NCI-H2107 treated with DMSO at 0.1 percent for 48 hours (cell line): ENCODE data around the gene ANKS1A.
"Not testable (repeated sequence)": the region's sequence is repeated elsewhere in the genome, so short reads cannot be mapped to it uniquely, and the experiment has no call there.

Experiments used
- DNase-seq: peaks from one replicate; lab custom pipeline; 2025; ENCODE audit not compliant: unreplicated experiment; lab: John Stamatoyannopoulos, UW

Gene ANKS1A

GRCh38 chr6:34888874-34889555, at the start of gene ANKS1A:
TSS of gene ANKS1A (plus strand) at chr6:34889255. CDS start at chr6:34889403, 148 bp downstream.
- DNase-seq, result peak; percentile 18

GRCh38 chr6:34839666-34840352, 49.2 kb upstream of the ANKS1A start:
- no peak for DNase-seq

GRCh38 chr6:34849066-34849465, 40.0 kb upstream of the ANKS1A start:
- DNase-seq, result not testable (repeated sequence)

GRCh38 chr6:34851361-34851760, 37.7 kb upstream of the ANKS1A start:
- DNase-seq, result no peak

- DNase-seq, result no peak
Measured at GRCh38 chr6:34852406-34853085, 36.5 kb upstream of the ANKS1A start.

GRCh38 chr6:34855463-34855862, 33.6 kb upstream of the ANKS1A start:
- no peak for DNase-seq

- no peak for DNase-seq
Measured at GRCh38 chr6:34858681-34859080, 30.4 kb upstream of the ANKS1A start.

GRCh38 chr6:34859951-34860350, 29.1 kb upstream of the ANKS1A start:
- DNase-seq, result no peak

- no peak for DNase-seq
Measured at GRCh38 chr6:34860776-34861175, 28.3 kb upstream of the ANKS1A start.

GRCh38 chr6:34864007-34864406, 25.0 kb upstream of the ANKS1A start:
- DNase-seq, result no peak

- DNase-seq, result no peak
Measured at GRCh38 chr6:34865107-34865506, 23.9 kb upstream of the ANKS1A start.

GRCh38 chr6:34866509-34866908, 22.5 kb upstream of the ANKS1A start:
- no peak for DNase-seq

- DNase-seq, result no peak
Measured at GRCh38 chr6:34867484-34867883, 21.6 kb upstream of the ANKS1A start.

- no peak for DNase-seq
Measured at GRCh38 chr6:34871853-34872252, 17.2 kb upstream of the ANKS1A start.

- DNase-seq, result no peak
Measured at GRCh38 chr6:34872332-34872731, 16.7 kb upstream of the ANKS1A start.

GRCh38 chr6:34875292-34876213, 13.5 kb upstream of the ANKS1A start:
- no peak for DNase-seq

GRCh38 chr6:34876472-34876871, 12.6 kb upstream of the ANKS1A start:
- no peak for DNase-seq

- no peak for DNase-seq
Measured at GRCh38 chr6:34877259-34877658, 11.8 kb upstream of the ANKS1A start.

GRCh38 chr6:34877869-34878485, 11.1 kb upstream of the ANKS1A start:
- DNase-seq, result no peak

GRCh38 chr6:34884073-34884472, 5.0 kb upstream of the ANKS1A start:
- DNase-seq, result not testable (repeated sequence)

- no peak for DNase-seq
Measured at GRCh38 chr6:34884996-34885395, 4.1 kb upstream of the ANKS1A start.
